ENCODE results near the gene MMP2.

The MMP2 gene

GRCh38 chr16:55510185-55510805, 31.3 kb downstream of the MMP2 start:
- DNase-seq (ENCODE audit: extremely low read depth in 1 of 2, low read depth in 1 of 2) = no peak

DNA sequence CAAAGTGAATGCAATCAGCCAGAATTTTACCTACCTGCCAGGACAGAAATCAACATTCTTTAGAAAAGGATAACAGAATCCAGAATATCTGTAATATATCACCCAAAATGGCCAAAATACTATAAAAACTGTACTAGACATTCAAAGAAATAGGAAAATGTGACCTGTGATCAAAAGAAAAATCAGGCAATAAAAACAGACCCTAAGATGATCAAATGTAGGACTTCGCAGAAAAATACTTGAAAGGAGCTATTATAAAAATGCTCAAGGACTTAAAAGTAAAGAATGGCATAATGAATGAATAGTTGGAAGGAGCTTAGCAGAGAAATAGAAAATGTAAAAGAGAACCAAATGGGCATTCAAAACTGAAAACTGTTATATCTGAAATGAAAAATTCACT, 33.9 kb downstream of the MMP2 start:
- DNase-seq (ENCODE audit: extremely low read depth in 1 of 2, low read depth in 1 of 2) = no peak

DNA sequence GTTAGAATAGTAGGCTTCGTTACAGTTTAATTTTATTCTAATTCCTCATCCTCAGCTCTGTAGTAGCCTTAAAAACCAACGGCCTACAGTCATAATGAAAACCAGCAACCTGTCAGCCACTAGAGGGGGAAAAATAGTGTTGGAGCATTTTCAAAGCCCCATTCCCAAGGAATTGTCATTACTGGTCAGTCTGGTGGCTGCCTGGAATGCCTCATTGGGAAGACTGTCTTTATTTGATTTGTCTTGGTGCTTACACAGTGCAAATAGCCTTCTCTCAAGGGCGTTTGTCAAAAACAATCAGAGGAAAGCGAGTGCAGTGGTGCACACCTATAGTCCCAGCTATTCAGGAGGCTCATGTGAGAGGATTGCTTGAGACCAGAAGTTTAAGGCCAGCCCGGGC, 34.6 kb downstream of the MMP2 start:
- DNase-seq (ENCODE audit: extremely low read depth in 1 of 2, low read depth in 1 of 2) = no peak

DNA sequence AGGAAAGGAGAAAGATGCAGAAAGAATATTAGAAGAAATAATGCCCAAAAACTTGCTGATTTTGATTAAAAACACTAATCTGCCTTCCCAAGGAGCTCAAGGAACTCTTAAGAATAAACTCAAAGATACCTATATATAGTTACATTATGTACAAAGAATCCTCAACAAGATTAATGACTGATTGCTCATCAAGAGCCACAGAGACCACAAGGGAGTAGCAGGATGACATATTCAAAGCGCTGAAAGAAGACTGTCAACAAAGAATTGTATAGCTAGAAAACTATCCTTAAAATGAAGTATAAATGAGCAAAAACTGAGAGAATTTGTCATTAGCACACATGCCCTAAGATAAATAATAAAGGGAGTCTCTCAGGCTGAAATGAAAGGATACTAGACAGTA, 36.1 kb downstream of the MMP2 start:
- no peak for DNase-seq (ENCODE audit: extremely low read depth in 1 of 2, low read depth in 1 of 2)

- DNase-seq (ENCODE audit: extremely low read depth in 1 of 2, low read depth in 1 of 2) = no peak
Observed at GRCh38 chr16:55521792-55522191, 42.8 kb downstream of the MMP2 start.

GRCh38 chr16:55526441-55526840, 47.4 kb downstream of the MMP2 start:
- DNase-seq (ENCODE audit: extremely low read depth in 1 of 2, low read depth in 1 of 2) = no peak

DNA sequence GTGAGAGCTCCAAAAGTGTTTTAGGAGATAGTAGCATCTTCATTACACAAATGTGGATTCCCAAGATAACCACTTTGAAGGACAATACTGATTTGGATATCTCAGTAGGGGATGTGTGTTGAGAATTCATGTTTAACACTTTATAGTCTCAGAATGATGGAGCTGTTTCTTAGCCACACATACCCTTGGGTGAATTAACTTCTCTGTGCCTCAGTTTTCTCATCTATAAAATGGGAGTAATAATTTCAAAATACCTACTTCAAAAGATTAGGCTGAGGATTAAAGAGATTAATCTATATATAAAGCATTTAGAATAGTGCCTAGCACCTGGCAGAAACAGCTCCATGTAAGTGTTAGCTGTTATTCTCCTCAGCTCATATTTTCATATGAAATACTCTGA, 48.9 kb downstream of the MMP2 start:
- DNase-seq (ENCODE audit: extremely low read depth in 1 of 2, low read depth in 1 of 2) = no peak

- DNase-seq (ENCODE audit: extremely low read depth in 1 of 2, low read depth in 1 of 2) = no peak
Observed at GRCh38 chr16:55529018-55529417, 50.0 kb downstream of the MMP2 start.

DNA sequence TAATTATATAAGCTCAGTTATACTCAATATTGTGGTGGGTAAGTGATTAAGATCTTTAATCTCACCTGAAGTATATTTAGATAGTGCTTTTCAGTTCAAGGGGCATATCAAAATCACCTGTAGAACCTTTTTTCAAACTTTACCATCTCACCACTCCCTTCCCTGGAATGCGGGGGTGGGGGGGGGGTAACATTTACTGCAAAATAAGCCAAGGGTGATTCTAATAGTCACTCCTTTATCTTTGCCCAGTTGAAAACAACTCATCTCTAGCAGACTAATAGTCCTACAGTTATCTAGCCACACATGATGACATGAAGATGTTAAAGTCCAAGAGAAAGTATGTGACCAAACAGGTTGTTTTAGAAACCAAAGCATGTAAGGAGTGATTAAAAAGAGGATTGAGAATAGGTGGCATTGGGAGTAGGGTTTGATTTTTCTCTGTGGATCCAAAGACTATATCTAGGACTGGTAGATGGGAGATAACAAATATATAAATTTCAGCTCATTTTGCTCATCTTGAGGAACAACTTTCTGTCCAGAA, 51.4 kb downstream of the MMP2 start:
- DNase-seq (ENCODE audit: extremely low read depth in 1 of 2, low read depth in 1 of 2) = no peak

DNA sequence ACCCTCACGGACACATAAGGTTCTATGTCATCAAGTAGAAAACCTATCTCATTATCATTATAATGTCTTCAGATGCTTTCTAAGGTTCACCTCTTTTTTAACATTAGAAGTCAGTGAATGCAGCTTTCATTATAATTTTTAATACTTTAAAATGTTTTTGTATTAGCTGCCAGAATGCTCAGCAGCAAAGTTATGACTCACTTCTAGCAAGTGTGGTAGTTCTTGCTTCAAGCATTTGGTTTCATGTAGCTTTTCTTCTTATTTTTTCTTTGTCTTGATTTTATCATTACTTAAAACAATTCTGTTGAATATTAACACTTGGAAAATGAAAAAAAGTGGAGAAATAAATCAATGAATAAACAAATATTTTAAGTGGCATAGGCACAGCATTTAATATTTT, 53.2 kb downstream of the MMP2 start:
- no peak for DNase-seq (ENCODE audit: extremely low read depth in 1 of 2, low read depth in 1 of 2)

- no peak for DNase-seq (ENCODE audit: extremely low read depth in 1 of 2, low read depth in 1 of 2)
Observed at GRCh38 chr16:55534756-55535155, 55.8 kb downstream of the MMP2 start.

DNA sequence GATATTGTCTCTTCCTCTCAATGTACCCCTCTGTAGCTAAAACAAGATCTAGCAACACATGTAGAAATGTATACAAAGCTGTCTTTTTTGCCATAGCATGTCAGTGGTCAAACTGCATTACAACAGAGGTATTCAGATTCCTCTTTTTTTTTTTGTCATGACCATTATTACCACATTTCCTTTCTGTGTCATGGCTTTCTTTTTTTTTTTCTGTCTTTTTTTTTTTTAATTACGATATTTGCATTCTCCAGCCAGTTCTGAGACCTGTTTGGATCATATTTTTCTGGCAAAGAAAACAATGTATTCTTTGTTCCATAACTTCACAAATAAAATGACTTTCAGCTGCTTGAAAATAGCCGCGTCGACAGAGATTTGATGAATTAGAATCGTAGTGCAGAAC, 60.1 kb downstream of the MMP2 start:
- no peak for DNase-seq (ENCODE audit: extremely low read depth in 1 of 2, low read depth in 1 of 2)

DNA sequence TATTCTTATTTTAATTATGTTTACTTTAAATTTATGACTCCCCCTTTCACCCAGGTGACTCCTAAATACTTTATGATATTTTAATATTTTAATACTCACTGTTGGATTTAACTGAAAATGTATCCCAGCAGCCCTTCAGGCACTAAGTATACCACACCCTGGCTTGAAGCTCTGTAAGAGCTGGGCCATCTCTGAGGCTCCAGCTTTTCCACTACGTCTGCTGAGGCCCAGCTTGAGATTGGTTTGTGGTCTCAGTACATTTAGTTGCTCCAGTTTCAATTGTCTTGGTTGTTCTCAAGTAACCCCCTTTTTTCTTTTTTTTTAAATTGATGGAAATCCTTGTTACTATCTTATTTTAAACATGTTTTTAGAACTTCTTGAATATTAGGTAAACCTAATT, 60.5 kb downstream of the MMP2 start:
- DNase-seq (ENCODE audit: extremely low read depth in 1 of 2, low read depth in 1 of 2) = no peak

GRCh38 chr16:55540221-55540620, 61.2 kb downstream of the MMP2 start:
- DNase-seq (ENCODE audit: extremely low read depth in 1 of 2, low read depth in 1 of 2) = no peak

DNA sequence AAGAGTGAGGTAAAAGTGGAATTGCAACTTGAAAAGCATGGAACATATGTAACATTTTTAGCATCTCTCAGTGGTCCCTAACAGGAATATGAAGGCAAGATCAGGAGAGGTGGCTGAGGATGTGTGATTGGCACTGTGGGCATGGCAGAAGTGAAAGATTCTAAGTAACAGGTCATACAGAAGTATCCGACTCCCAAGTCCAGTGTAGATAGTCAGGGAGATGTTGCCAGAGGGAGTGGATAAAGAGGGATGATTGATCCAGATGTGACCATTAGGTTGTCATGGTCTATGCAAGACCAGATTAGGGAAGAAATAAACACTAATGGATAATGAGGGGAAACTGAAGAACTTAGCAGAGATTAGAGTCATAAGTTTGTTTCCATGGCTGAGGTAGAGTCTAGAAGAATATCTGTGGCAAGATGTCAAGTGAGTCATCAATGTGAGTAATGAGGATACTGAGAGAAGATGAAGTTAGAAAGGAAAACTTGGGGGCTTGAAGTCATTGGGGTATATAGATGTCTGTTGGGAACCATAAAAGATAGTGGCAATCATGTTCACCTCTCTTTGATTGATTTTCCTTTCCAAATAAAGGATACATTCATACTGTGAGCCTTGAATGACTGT, 63.6 kb downstream of the MMP2 start:
- DNase-seq (ENCODE audit: extremely low read depth in 1 of 2, low read depth in 1 of 2) = no peak

- DNase-seq (ENCODE audit: extremely low read depth in 1 of 2, low read depth in 1 of 2) = no peak
Observed at GRCh38 chr16:55543472-55543871, 64.5 kb downstream of the MMP2 start.

DNA sequence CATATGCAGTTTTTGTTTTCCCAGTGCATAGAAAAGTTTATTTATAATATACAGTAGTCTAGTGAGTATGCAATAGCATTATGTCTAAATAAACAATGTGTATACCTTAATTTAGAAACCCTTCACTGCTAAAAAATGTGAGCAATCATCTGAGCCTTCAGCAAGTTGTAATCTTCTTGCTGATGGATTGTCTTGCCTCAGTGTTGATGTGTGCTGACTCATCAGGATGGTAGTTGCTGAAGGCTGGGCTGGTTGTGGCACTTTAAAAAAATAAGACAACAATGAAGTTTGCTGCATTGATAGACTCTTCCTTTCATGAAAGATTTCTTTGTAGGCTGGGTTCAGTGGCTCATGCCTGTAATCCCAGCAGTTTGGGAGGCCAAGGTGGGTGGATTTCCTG, 73.6 kb downstream of the MMP2 start:
- no peak for DNase-seq (ENCODE audit: extremely low read depth in 1 of 2, low read depth in 1 of 2)

GRCh38 chr16:55555436-55555835, 76.4 kb downstream of the MMP2 start:
- no peak for DNase-seq (ENCODE audit: extremely low read depth in 1 of 2, low read depth in 1 of 2)

Measured in stimulated activated CD8-positive, alpha-beta memory T cell treated with anti-CD3 and anti-CD28 coated beads, Interleukin-7, amount 100 ng/mL, for 48 hours (primary cell).